Caco-2 (cell line): ENCODE data around the gene COP1. TPM values are rescaled to one million over a fixed set of nuclear protein-coding genes. Genes with fewer than 3 reads are reported as not detected.

Experiments
- BruUV-seq: library from RNA; stranded (reverse); fragments of 400-500 nt; replicated peaks from 2 replicates; lab custom pipeline; 2021; lab: Mats Ljungman, UMichigan
- CTCF ChIA-PET: fragments of 300-600 bp; sonication (Branson Sonifier 250); formaldehyde crosslinking; loops from one replicate; lab custom pipeline; 2022; ENCODE audit warnings: antibody characterized with exemption; lab: Charles Lee
- POLR2A ChIA-PET: fragments of 300-600 bp; sonication (Branson Sonifier 250); formaldehyde crosslinking; loops from one replicate; lab custom pipeline; 2022; ENCODE audit warnings: antibody characterized with exemption; lab: Charles Lee
- DNase-seq, 2 experiments: peaks; one replicate each; pipeline versions ENCODE4 v3.0.0 to v3.0.0-alpha.2; 2020 to 2022
- H3K27me3 ChIP-seq: replicated peaks from 2 replicates; pipeline ENCODE4 v1.6.0; 2011; ENCODE audit warnings: low read length; ENCODE audit not compliant: control insufficient read depth, insufficient read depth
- H3K36me3 ChIP-seq: 2 replicates; pipeline ENCODE4 v1.5.1; 2011; ENCODE audit warnings: low read length; ENCODE audit not compliant: control insufficient read depth, insufficient read depth
- H3K4me1 ChIP-seq: fragments of 250-450 bp; sonication (Bioruptor Pico); 2 replicates; pipeline ENCODE4 v1.5.1; 2020; ENCODE audit warnings: mild to moderate bottlenecking
- H3K4me3 ChIP-seq: 2 replicates; pipeline ENCODE4 v1.5.1; 2011; ENCODE audit warnings: low read depth, mild to moderate bottlenecking, control low read depth, low read length
- H3K9me3 ChIP-seq: fragments of 250-450 bp; sonication (Bioruptor Pico); 2 replicates; pipeline ENCODE4 v1.5.1; 2020; ENCODE audit warnings: mild to moderate bottlenecking, moderate library complexity
- H3K27ac Mint-ChIP-seq: one replicate; pipeline ENCODE4 v1.8.0; 2022; ENCODE audit warnings: mixed read lengths; ENCODE audit not compliant: unreplicated experiment
- H3K27me3 Mint-ChIP-seq: one replicate; pipeline ENCODE4 v1.8.0; 2022; ENCODE audit warnings: mixed read lengths; ENCODE audit not compliant: insufficient read depth, unreplicated experiment
- H3K36me3 Mint-ChIP-seq: one replicate; pipeline ENCODE4 v1.8.0; 2022; ENCODE audit warnings: mild to moderate bottlenecking, mixed read lengths; ENCODE audit not compliant: insufficient read depth, unreplicated experiment
- H3K4me1 Mint-ChIP-seq: one replicate; pipeline ENCODE4 v1.8.0; 2022; ENCODE audit warnings: low read depth, mixed read lengths; ENCODE audit not compliant: unreplicated experiment
- H3K4me3 Mint-ChIP-seq: one replicate; pipeline ENCODE4 v1.8.0; 2022; ENCODE audit warnings: mild to moderate bottlenecking, moderate library complexity, mixed read lengths; ENCODE audit not compliant: unreplicated experiment
- H3K9me3 Mint-ChIP-seq: one replicate; pipeline ENCODE4 v1.8.0; 2022; ENCODE audit warnings: mixed read lengths; ENCODE audit not compliant: unreplicated experiment
- intact Hi-C: fragments of 100-400 bp; cut with micrococcal nuclease; formaldehyde crosslinking; loops from one replicate; pipeline ENCODE4 v1.10.0; 2022; ENCODE audit not compliant: unreplicated experiment
- total RNA-seq: library from RNA; stranded (reverse); gene quantifications from 2 replicates; pipeline ENCODE4 v1.2.3, GENCODE V29; 2022
- TF ChIP-seq, protein P1 (sequence below), 2 experiments: fragments of 200-600 bp in 1 of 2; IDR thresholded peaks; 1 replicate in 1 of 2; 2 replicates in 1 of 2; pipeline versions ENCODE4 v1.5.1 to v1.8.0; 2011 to 2022; ENCODE audit warnings: antibody characterized with exemption in 1 of 2, control low read depth in 1 of 2, inconsistent platforms in 1 of 2, low read depth in 1 of 2, low read length in 1 of 2, mild to moderate bottlenecking in 1 of 2, moderate library complexity in 1 of 2; ENCODE audit not compliant: insufficient read depth in 1 of 2, severe bottlenecking in 1 of 2, unreplicated experiment in 1 of 2

COP1 gene
- total RNA-seq, 1 experiment from 2014 or later: 46.9 TPM

DNA sequence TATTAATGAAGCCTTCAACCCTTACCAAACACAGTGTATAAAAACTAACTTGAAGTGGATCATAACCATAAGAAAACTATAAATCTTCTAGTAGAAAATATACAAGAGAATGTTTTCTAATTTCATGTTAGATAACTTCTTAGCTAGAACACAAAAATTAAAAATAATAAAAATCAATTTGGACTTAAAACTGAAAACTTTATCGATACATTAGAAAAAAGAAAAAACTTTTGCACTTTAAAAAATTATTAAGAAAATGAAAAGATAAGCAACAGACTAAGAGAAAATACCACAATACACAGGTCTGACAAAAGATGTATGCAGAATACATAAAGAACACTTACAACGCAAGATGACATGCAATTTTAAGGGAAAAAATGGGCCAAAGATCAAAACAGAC lies 8.7 kb downstream of the COP1 start:
- ChIA-PET POLR2A (no interaction called here), CTCF (no interaction called here)
- Mint-ChIP-seq H3K9me3 (no peaks in the 10 kb centered on the region), H3K4me3 (no peak overlapping the region), H3K36me3 (no peaks in the 10 kb centered on the region), H3K27ac (no peak overlapping the region), H3K4me1 (peaks cover 18% of the 10 kb centered on the region), H3K27me3 (no peaks in the 10 kb centered on the region)
- BruUV-seq: no TSS peak
- intact Hi-C loops: no loop called here
- no peak for DNase-seq
- peaks cover 5% of the 10 kb centered on the region for H3K4me1 ChIP-seq
- peaks cover 4% of the 10 kb centered on the region; the same call in 1 of the 2 replicates for H3K9me3 ChIP-seq
- no peaks in the 10 kb centered on the region for H3K27me3 ChIP-seq
- TF ChIP-seq, protein P1, sequence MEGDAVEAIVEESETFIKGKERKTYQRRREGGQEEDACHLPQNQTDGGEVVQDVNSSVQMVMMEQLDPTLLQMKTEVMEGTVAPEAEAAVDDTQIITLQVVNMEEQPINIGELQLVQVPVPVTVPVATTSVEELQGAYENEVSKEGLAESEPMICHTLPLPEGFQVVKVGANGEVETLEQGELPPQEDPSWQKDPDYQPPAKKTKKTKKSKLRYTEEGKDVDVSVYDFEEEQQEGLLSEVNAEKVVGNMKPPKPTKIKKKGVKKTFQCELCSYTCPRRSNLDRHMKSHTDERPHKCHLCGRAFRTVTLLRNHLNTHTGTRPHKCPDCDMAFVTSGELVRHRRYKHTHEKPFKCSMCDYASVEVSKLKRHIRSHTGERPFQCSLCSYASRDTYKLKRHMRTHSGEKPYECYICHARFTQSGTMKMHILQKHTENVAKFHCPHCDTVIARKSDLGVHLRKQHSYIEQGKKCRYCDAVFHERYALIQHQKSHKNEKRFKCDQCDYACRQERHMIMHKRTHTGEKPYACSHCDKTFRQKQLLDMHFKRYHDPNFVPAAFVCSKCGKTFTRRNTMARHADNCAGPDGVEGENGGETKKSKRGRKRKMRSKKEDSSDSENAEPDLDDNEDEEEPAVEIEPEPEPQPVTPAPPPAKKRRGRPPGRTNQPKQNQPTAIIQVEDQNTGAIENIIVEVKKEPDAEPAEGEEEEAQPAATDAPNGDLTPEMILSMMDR (IDR thresholded peaks at IDR 0.05; ENCODE audit: insufficient read depth in 1 of 2, low read depth in 1 of 2, low read length in 1 of 2, severe bottlenecking in 1 of 2, unreplicated experiment in 1 of 2): no peak
- H3K36me3 ChIP-seq: no peaks in the 10 kb centered on the region
- H3K4me3 ChIP-seq: no peak overlapping the region

GRCh38 chr1:176196728-176197127 lies 10.4 kb downstream of the COP1 start:
- peaks cover 5% of the 10 kb centered on the region for H3K4me1 ChIP-seq
- intact Hi-C loops: no loop called here
- peaks cover 6% of the 10 kb centered on the region; the same call in 1 of the 2 replicates for H3K9me3 ChIP-seq
- no peaks in the 10 kb centered on the region for H3K36me3 ChIP-seq
- no peak for DNase-seq
- Mint-ChIP-seq H3K27ac (no peak overlapping the region), H3K4me1 (peaks cover 28% of the 10 kb centered on the region), H3K9me3 (no peaks in the 10 kb centered on the region), H3K4me3 (no peak overlapping the region), H3K27me3 (no peaks in the 10 kb centered on the region), H3K36me3 (no peaks in the 10 kb centered on the region)
- no peaks in the 10 kb centered on the region for H3K27me3 ChIP-seq
- CTCF ChIA-PET: no interaction called here
- POLR2A ChIA-PET: no interaction called here
- TF ChIP-seq, protein P1 (IDR thresholded peaks at IDR 0.05; ENCODE audit: insufficient read depth in 1 of 2, low read depth in 1 of 2, low read length in 1 of 2, severe bottlenecking in 1 of 2, unreplicated experiment in 1 of 2): no peak
- H3K4me3 ChIP-seq: no peak overlapping the region
- no TSS peak for BruUV-seq

DNA sequence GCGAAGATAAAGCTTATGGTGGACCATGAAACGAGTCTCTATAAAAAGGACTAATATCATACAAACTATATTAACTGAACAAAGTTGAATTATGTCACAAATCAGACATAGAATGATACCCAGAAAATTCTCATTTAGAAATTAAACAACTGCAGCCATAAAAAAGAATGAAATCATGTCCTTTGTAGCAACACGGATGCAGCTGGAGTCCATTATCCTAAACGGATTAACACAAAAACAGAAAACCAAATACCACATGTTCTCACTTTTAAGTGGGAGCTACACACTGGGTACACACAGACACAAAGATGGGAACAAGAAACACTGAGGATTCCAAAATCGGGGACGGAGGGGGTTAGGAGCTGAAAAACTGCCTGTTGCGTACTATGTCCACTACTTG lies 11.5 kb downstream of the COP1 start:
- no peak for DNase-seq
- Histone ChIP-seq H3K4me1 (no peaks in the 10 kb centered on the region; the same call in 1 of the 2 replicates), H3K9me3 (peaks cover 6% of the 10 kb centered on the region; the same call in 1 of the 2 replicates), H3K4me3 (no peak overlapping the region), H3K27me3 (no peaks in the 10 kb centered on the region), H3K36me3 (no peaks in the 10 kb centered on the region)
- ChIA-PET CTCF (no interaction called here), POLR2A (no interaction called here)
- no peak overlapping the region for H3K4me3 Mint-ChIP-seq
- TF ChIP-seq, protein P1 (IDR thresholded peaks at IDR 0.05; ENCODE audit: insufficient read depth in 1 of 2, low read depth in 1 of 2, low read length in 1 of 2, severe bottlenecking in 1 of 2, unreplicated experiment in 1 of 2): no peak
- H3K4me1 Mint-ChIP-seq: peaks cover 22% of the 10 kb centered on the region
- H3K9me3 Mint-ChIP-seq: no peaks in the 10 kb centered on the region
- intact Hi-C loops: no loop called here
- no peaks in the 10 kb centered on the region for H3K27me3 Mint-ChIP-seq
- BruUV-seq: no TSS peak
- no peaks in the 10 kb centered on the region for H3K36me3 Mint-ChIP-seq
- H3K27ac Mint-ChIP-seq: no peak overlapping the region
